ENCODE measurements around the gene GRIP1.

The GRIP1 gene

GRCh38 chr12:66600903-66601302, 78.0 kb downstream of the GRIP1 start:
- no peak for DNase-seq (ENCODE audit: low spot score)

- no peak for DNase-seq (ENCODE audit: low spot score)
These were observed 79.1 kb downstream of the GRIP1 start for GRCh38 chr12:66599816-66600215.

GRCh38 chr12:66598608-66599007, 80.3 kb downstream of the GRIP1 start:
- DNase-seq (ENCODE audit: low spot score), result no peak

DNA sequence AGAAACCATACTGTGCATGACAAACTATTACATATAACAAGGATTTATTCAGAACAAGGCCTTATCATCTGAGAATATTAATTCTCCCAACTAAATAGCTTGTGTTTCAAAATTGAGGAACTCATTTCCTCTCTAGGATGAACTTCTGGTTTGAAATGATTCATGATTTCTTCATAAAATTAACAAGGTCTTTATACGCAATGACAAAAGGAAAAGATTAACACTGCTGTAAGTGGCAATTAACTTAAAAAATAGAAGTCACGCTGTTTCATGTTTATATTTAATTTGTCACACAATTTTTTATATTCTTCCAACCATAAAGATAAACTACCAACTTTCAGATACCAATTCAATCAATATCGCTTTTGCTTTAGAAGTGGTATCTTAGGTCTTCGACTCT, 80.8 kb downstream of the GRIP1 start:
- DNase-seq (ENCODE audit: low spot score), result no peak

DNA sequence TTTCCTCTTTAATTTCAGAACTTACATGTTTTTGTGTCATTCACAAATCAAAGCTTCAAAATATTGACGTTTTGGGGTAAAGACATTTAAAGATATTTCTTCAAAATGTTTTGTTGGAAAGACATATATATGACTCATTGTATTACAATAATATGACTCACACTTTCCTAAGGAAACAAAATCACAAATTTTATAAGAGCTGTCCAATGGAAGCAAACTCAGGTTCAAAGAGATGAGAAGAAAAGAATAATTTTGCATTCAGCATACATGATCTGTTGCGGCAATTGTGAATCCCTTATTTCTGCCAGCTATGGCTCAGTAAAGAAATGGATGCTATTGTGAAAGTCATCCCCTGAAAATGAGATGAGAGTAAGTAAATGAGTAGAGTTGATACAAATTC, 82.7 kb downstream of the GRIP1 start:
- DNase-seq (ENCODE audit: low spot score), result no peak

DNA sequence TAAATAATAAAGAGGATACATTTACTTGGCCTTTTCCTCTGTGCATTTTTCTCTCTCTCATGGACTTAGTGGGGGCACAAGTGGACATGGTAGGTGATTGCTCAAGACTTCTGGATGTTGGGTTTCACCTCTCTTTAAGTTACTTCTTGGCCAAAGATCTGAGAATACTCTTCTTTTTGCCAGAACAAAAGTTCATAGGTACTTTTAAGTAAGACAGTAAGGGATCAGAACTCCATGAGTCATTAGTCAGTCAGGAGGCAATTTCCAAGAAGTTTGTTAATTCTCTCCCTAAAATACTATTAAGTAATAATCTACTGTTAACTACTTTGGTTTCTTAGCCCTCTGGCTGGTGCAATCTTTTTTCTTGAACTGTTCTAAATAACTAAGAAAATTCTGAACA, 84.2 kb downstream of the GRIP1 start:
- DNase-seq (ENCODE audit: low spot score), result no peak

GRCh38 chr12:66590275-66590985, 88.4 kb downstream of the GRIP1 start:
- DNase-seq (ENCODE audit: low spot score), result no peak

DNA sequence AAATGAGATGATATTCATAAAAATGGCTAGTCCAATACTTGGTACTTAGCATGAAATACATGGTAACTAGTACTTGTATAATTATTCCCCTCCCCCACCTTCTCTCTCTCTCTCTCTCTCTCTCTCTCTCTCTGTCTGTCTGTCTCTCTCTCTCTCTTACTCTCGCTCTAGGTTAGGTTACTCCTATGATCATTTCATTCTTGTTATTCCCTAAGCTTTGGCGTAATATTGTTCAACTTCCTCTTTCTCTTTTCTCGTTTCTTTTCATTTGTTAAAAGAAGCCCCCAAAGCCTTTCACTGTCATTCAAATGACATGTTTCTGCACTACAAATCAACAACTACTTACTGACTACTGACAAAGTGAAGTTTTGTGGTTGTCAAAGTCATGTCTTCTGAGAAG, 89.8 kb downstream of the GRIP1 start:
- no peak for DNase-seq (ENCODE audit: low spot score)

GRCh38 chr12:66587912-66588311, 91.0 kb downstream of the GRIP1 start:
- no peak for DNase-seq (ENCODE audit: low spot score)

DNA sequence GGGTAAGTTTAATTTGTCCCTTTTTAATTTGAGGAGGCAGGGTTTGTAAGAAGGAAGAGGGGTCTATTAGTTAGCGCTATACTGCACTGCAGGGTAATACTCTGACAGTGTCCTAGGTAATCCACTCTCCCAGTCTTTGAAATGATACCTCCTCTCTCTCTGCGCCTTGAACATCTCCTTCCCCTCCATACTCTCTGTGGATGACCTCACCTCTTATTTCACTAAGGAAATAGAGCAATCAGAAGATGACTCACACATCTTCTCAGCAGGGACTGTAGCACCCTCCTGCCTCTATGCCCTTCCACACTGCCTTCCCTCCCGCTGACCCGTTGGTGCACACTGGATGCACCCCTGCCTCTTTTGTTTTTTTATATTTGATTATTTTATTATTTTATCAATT, 94.2 kb downstream of the GRIP1 start:
- no peak for DNase-seq (ENCODE audit: low spot score)

GRCh38 chr12:66573605-66574004, 105.3 kb downstream of the GRIP1 start:
- no peak for DNase-seq (ENCODE audit: low spot score)

DNA sequence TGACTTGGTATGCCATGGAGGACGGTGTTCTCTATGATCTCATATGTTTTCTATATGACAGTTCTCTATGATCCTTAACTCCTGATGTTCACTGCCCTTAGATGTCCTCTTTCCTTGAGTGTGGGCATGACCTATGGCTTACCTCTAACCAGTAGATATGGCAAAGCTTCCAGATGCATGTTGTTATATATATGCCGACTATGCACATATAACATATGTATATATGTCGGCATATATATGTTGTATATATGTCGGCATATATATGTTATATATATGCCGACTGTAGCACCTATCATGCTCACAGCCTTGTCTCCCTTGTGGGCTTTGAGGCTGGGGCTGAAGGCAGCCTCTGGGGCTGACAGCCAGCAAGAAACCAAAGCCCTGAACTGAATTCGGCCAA, 106.0 kb downstream of the GRIP1 start:
- no peak for DNase-seq (ENCODE audit: low spot score)

GRCh38 chr12:66571361-66571915, 107.4 kb downstream of the GRIP1 start:
- no peak for DNase-seq (ENCODE audit: low spot score)

GRCh38 chr12:66563220-66563619, 115.7 kb downstream of the GRIP1 start:
- no peak for DNase-seq (ENCODE audit: low spot score)

DNA sequence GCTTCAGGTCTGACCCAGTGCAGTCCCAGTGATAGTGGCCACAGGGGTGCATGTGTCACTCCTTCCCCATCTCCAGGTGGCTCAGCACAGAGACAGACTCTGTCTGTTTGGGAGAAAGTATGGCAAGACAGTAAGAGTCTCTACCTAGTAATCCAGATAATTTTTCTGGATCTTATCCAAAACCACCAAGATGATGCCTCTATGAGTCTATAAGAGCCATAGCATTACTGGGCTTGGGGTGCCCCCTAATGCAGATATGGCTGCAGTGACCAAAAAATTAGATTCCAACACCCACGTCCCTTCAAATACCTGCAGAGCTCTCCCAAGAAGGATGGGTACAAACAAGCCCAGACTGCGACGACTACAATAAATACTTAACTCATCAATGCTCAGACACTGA, 123.8 kb downstream of the GRIP1 start:
- DNase-seq (ENCODE audit: low spot score), result no peak

DNA sequence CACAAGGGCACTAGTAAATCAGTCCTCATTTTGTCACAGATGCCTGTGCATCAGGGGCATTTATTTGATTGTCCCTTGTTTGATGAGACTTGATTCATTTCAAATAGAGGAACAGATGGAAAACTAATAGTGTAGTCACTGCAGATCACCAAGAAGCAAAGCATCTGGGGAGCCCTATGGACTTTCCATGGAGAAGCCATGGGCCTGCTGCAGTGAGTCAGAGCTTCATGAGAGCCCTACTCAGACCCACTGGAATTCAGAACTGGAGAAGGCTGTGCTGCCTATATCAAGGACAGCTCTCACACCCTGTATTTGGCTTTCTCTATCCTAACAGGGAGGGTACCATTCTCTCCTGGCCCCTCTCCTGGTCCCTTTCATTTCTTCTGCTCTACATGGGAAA, 126.2 kb downstream of the GRIP1 start:
- no peak for DNase-seq (ENCODE audit: low spot score)

DNA sequence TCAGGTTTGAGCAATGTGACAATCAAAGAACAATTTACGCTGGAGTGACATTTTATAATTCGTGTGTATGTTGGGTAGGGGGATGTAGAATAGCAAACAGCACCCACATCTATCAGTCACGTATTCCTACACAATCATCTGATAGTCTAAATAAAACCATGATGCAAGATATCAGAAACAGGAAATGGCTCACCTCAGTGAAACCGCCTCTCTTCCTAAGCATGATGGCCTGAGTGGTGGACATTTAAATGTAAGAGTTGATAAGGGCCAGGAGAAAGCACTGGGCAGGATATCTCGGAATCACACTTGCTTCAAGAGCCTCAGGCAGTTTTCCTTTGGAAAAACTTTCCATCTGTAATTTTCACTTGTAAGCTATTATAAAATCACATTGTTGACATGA, 128.2 kb downstream of the GRIP1 start:
- DNase-seq (ENCODE audit: low spot score), result no peak

- no peak for DNase-seq (ENCODE audit: low spot score)
These were observed 129.9 kb downstream of the GRIP1 start for GRCh38 chr12:66549050-66549389.

- DNase-seq (ENCODE audit: low spot score), result no peak
These were observed 130.4 kb downstream of the GRIP1 start for GRCh38 chr12:66548338-66549049.

DNA sequence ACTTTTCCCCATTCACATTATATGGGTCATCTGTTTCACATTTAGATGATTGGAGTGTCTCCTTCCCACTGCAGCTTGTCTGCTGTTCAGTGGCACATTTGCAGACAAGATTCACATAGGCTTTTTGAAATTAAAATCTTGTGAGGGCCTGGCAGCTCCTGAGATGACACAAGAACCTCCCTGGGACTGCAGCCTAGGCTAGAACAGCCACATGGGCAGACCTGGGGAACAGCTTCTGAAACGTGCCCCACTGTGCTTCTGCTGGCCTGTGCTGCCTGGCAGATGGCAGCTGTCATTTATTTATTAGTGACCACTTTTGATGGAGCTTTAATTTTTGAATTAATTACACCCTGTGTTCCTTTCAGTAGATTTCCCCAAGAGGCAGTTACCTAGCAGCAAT, 137.4 kb downstream of the GRIP1 start:
- DNase-seq (ENCODE audit: low spot score), result no peak

GRCh38 chr12:66539431-66539830, 139.4 kb downstream of the GRIP1 start:
- DNase-seq (ENCODE audit: low spot score), result no peak

- no peak for DNase-seq (ENCODE audit: low spot score)
These were observed 139.9 kb downstream of the GRIP1 start for GRCh38 chr12:66538970-66539369.

GRCh38 chr12:66537876-66538275, 141.0 kb downstream of the GRIP1 start:
- DNase-seq (ENCODE audit: low spot score), result no peak

DNA sequence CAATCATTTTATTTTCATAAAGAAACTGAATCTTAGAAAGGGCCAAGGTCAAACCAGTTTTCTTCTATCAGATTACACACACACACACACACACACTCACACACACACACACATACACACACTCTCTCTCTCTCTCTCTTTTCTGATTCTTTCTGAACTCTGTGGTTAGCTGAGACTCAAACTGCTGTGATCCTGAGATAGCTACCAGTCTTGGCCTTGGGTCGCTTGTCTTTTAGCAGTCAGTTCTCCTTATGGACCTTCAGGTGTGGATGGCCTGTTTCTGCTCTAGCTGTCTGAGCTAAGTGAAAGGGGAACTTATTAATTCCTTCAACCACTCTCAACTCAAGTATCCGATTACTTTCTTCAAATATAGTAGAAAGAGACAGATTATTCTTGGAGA, 145.1 kb downstream of the GRIP1 start:
- no peak for DNase-seq (ENCODE audit: low spot score)
